ENCODE data around the gene LSAMP. TPM values are rescaled to one million over a fixed set of nuclear protein-coding genes. Genes with fewer than 3 reads are reported as not detected.

LSAMP gene
- total and polyA plus RNA-seq, 2 experiments from 2014 or later = 2.0 to 2.9 TPM

- Mint-ChIP-seq H3K27me3 (ENCODE audit: insufficient read depth, low read depth, poor library complexity) (peaks cover 2% of the 10 kb centered on the region), H3K9me3 (peaks cover 8% of the 10 kb centered on the region), H3K4me3 (no peak overlapping the region), H3K4me1 (peaks cover 17% of the 10 kb centered on the region), H3K27ac (no peak overlapping the region), H3K36me3 (ENCODE audit: low read depth) (no peaks in the 10 kb centered on the region; the same call in 1 of the 3 replicates)
- no peak overlapping the region for H3K27ac ChIP-seq (ENCODE audit: low read depth)
- DNase-seq (ENCODE audit: low spot score) (no peak), ATAC-seq (no peak)
- H2AFZ ChIP-seq = peak overlapping the region; percentile 14; the same call in 1 of the 2 replicates
- no peaks in the 10 kb centered on the region for H3K27me3 ChIP-seq (ENCODE audit: insufficient read depth)
- peaks cover 15% of the 10 kb centered on the region for H3K4me1 ChIP-seq (ENCODE audit: insufficient read depth)
- no peaks in the 10 kb centered on the region for H4K20me1 ChIP-seq (replicated peaks; ENCODE audit: insufficient read depth)
- no peaks in the 10 kb centered on the region for H3F3A ChIP-seq (replicated peaks; ENCODE audit: low read depth)
- TF ChIP-seq POLR2AphosphoS5 (IDR thresholded peaks at IDR 0.05; ENCODE audit: low read depth) (no peak), CREB1 (CRISPR knock-in tag; IDR thresholded peaks at IDR 0.05; ENCODE audit: low read depth) (no peak), ZNF331 (CRISPR knock-in tag; IDR thresholded peaks at IDR 0.05; ENCODE audit: low read depth) (no peak), ZNF114 (CRISPR knock-in tag; IDR thresholded peaks at IDR 0.05) (no peak), ZNF462 (CRISPR knock-in tag; IDR thresholded peaks at IDR 0.05) (no peak), STAT1 (IDR thresholded peaks at IDR 0.05; ENCODE audit: unreplicated experiment) (no peak)
- H3K4me3 ChIP-seq = no peak overlapping the region
- no peaks in the 10 kb centered on the region for H3K79me2 ChIP-seq (replicated peaks; ENCODE audit: insufficient read depth)
- H3K36me3 ChIP-seq (ENCODE audit: insufficient read depth) = no peaks in the 10 kb centered on the region
- peaks cover 5% of the 10 kb centered on the region; the same call in 1 of the 2 replicates for H3K9me2 ChIP-seq (ENCODE audit: insufficient read depth)
- no peak overlapping the region for H3K4me2 ChIP-seq
These were observed 654.5 kb downstream of the LSAMP start for GRCh38 chr3:115790759-115791158.

GRCh38 chr3:115789481-115789880 lies 655.8 kb downstream of the LSAMP start:
- ATAC-seq = no peak
- peaks cover 23% of the 10 kb centered on the region for H3K4me1 ChIP-seq (ENCODE audit: insufficient read depth)
- H3K27ac Mint-ChIP-seq = no peak overlapping the region

More at GRCh38 chr3:115789481-115789880, 655.8 kb downstream of the LSAMP start:
- H3F3A ChIP-seq (replicated peaks; ENCODE audit: low read depth) = no peaks in the 10 kb centered on the region
- no peak overlapping the region for H3K4me3 ChIP-seq
- 0 out of 2 replicates have a peak overlapping the region, but pooled peaks have one; percentile 7 for H2AFZ ChIP-seq
- no peak overlapping the region for H3K27ac ChIP-seq (ENCODE audit: low read depth)
- no peaks in the 10 kb centered on the region for H3K36me3 ChIP-seq (ENCODE audit: insufficient read depth)
- H3K36me3 Mint-ChIP-seq (ENCODE audit: low read depth) = no peaks in the 10 kb centered on the region; the same call in 1 of the 3 replicates
- no peaks in the 10 kb centered on the region for H3K79me2 ChIP-seq (replicated peaks; ENCODE audit: insufficient read depth)
- no peak for TF ChIP-seq ZNF331 (CRISPR knock-in tag; IDR thresholded peaks at IDR 0.05; ENCODE audit: low read depth)
- no peak for TF ChIP-seq CREB1 (CRISPR knock-in tag; IDR thresholded peaks at IDR 0.05; ENCODE audit: low read depth)
- peaks cover 7% of the 10 kb centered on the region for H3K27me3 Mint-ChIP-seq (ENCODE audit: insufficient read depth, low read depth, poor library complexity)
- H3K9me3 Mint-ChIP-seq = peaks cover 8% of the 10 kb centered on the region
- H3K4me1 Mint-ChIP-seq = peaks cover 22% of the 10 kb centered on the region
- H3K27me3 ChIP-seq (ENCODE audit: insufficient read depth) = no peaks in the 10 kb centered on the region
- H3K4me2 ChIP-seq = no peak overlapping the region
- H3K4me3 Mint-ChIP-seq = no peak overlapping the region
- DNase-seq (ENCODE audit: low spot score) = no peak
- no peaks in the 10 kb centered on the region for H4K20me1 ChIP-seq (replicated peaks; ENCODE audit: insufficient read depth)
- peaks cover 5% of the 10 kb centered on the region; the same call in 1 of the 2 replicates for H3K9me2 ChIP-seq (ENCODE audit: insufficient read depth)
